RWPE2 (cell line): ENCODE measurements around the gene CDK5RAP2.

Experiments
- ATAC-seq: fragments of 200-7000 bp; cut with Tn5 transposase; 3 replicates; pipeline ENCODE4 v1.9.1; 2021; ENCODE audit warnings: low read depth
- DNase-seq: peaks from one replicate; pipeline ENCODE4 v3.0.0-alpha.2; 2020; ENCODE audit warnings: low spot score
- H3K27ac ChIP-seq: fragments of 450-650 bp; 2 replicates; pipeline ENCODE4 v1.5.1; 2017; ENCODE audit warnings: mild to moderate bottlenecking; ENCODE audit not compliant: poor library complexity, severe bottlenecking
- H3K27me3 ChIP-seq: fragments of 250-450 bp; sonication (Bioruptor Pico); 2 replicates; pipeline ENCODE4 v1.5.1; 2021; ENCODE audit warnings: mild to moderate bottlenecking, moderate library complexity; ENCODE audit not compliant: insufficient read depth, poor library complexity, severe bottlenecking
- H3K36me3 ChIP-seq: fragments of 250-450 bp; sonication (Bioruptor Pico); 2 replicates; pipeline ENCODE4 v1.5.1; 2020; ENCODE audit warnings: low read depth, mild to moderate bottlenecking, moderate library complexity
- H3K4me1 ChIP-seq: fragments of 250-450 bp; sonication (Bioruptor Pico); 2 replicates; pipeline ENCODE4 v1.5.1; 2021; ENCODE audit warnings: mild to moderate bottlenecking, moderate library complexity; ENCODE audit not compliant: insufficient read depth, poor library complexity, severe bottlenecking
- H3K4me3 ChIP-seq: fragments of 250-450 bp; sonication (Bioruptor Pico); 2 replicates; pipeline ENCODE4 v1.5.1; 2021; ENCODE audit warnings: mild to moderate bottlenecking, moderate library complexity; ENCODE audit not compliant: severe bottlenecking
- H3K9me3 ChIP-seq: fragments of 250-450 bp; sonication (Bioruptor Pico); 2 replicates; pipeline ENCODE4 v1.5.1; 2021; ENCODE audit warnings: mild to moderate bottlenecking, moderate library complexity; ENCODE audit not compliant: severe bottlenecking
- TF ChIP-seq, protein P1 (sequence below): fragments of 450-650 bp; IDR thresholded peaks from one replicate; pipeline ENCODE4 v1.5.1; 2017; ENCODE audit warnings: mild to moderate bottlenecking, moderate library complexity; ENCODE audit not compliant: poor library complexity, severe bottlenecking

Gene CDK5RAP2

DNA sequence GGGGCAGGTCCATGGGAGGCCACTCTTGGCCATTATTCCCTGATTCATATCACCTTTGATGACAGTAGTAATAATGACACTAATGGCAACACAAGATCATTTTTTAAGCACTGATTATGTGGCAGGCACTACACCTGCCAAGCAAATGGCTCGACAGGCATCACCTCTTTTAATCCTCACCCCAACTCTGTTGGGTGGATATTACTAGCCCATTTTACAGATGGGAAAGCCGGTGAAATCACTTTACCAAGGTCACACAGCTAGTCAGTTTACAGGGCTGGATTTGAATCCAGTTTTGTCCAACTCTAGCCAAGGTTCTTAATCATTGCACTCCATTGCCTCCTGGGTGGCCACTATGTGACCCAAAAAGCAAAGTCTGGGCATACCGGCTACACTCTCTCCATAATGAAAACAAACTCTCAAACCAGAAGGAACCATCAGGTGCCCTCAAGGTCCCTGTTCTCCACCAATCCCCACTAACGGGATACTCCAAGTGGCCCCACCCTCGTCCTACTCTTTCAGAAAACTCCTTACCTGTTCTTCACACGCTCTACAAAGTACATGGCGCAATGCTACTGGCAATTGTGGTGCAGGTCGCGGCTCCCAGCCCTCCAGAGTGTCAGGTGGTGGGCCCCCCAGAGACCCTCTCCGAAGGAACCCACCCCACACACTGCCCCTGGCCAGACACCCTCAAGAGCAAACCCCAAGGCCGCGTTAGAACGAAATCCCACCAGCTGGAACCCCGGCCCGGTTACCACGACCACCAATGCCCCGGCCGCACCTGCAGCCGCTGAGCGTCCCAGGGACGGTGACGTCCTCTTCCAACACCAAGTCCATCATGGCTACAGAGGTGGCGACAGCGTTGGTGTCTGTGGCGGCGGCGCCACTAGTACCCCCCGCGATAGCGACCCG, 572 bp downstream of the CDK5RAP2 start:
- Histone ChIP-seq H3K36me3 (peaks cover 13% of the 10 kb centered on the region), H3K4me1 (peaks cover 3% of the 10 kb centered on the region), H3K4me3 (peak overlapping the region; percentile 69), H3K27me3 (no peaks in the 10 kb centered on the region), H3K9me3 (no peaks in the 10 kb centered on the region), H3K27ac (peak overlapping the region; percentile 35)
- TF ChIP-seq, protein P1, sequence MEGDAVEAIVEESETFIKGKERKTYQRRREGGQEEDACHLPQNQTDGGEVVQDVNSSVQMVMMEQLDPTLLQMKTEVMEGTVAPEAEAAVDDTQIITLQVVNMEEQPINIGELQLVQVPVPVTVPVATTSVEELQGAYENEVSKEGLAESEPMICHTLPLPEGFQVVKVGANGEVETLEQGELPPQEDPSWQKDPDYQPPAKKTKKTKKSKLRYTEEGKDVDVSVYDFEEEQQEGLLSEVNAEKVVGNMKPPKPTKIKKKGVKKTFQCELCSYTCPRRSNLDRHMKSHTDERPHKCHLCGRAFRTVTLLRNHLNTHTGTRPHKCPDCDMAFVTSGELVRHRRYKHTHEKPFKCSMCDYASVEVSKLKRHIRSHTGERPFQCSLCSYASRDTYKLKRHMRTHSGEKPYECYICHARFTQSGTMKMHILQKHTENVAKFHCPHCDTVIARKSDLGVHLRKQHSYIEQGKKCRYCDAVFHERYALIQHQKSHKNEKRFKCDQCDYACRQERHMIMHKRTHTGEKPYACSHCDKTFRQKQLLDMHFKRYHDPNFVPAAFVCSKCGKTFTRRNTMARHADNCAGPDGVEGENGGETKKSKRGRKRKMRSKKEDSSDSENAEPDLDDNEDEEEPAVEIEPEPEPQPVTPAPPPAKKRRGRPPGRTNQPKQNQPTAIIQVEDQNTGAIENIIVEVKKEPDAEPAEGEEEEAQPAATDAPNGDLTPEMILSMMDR: no peak
- peak; percentile 60 for DNase-seq
- ATAC-seq: peak; percentile 46

DNA sequence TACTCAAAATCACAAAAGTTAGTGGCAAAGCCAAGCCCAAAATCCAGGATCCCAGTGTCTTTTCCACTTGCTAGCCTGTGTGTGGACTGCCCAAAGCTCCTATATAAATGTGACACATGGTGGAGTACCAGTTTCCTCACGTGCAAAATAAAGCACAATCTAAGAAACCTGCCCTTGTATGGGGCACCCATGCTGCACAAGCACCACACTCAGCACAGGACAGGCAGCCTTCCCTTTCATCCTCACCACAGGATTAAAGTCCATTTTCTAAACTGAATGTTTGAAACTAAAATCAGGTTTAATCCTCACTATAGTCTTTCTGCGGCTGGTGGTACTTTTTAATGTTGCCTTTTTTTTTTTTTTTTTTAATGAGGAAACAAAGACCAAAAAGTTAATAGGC, 5.5 kb downstream of the CDK5RAP2 start:
- no peak overlapping the region for H3K4me3 ChIP-seq
- peaks cover 44% of the 10 kb centered on the region for H3K36me3 ChIP-seq
- DNase-seq: no peak
- H3K4me1 ChIP-seq: no peaks in the 10 kb centered on the region
- TF ChIP-seq, protein P1: no peak
- no peak for ATAC-seq
- H3K27me3 ChIP-seq: no peaks in the 10 kb centered on the region
- no peaks in the 10 kb centered on the region for H3K9me3 ChIP-seq
- no peak overlapping the region for H3K27ac ChIP-seq

DNA sequence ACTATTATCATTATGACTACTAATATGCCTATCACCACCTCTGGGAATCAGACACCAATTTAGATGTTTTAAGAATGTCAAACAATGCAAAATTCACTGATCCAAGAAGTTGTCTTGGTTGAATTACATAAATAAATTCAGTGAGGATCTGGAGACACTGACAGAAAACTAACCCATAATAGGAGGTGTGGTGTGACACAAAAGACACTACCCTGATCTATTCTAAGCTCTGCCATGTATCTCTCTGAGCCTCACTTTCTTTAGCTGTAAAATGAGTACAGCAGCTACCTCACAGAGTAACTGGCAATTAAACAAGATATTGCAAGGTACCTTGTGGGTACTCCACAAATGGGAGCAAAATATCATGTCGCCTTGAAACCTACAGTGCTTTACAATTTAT, 7.5 kb downstream of the CDK5RAP2 start:
- Histone ChIP-seq H3K4me3 (no peak overlapping the region), H3K27me3 (no peaks in the 10 kb centered on the region), H3K36me3 (peaks cover 61% of the 10 kb centered on the region), H3K4me1 (no peaks in the 10 kb centered on the region), H3K27ac (no peak overlapping the region), H3K9me3 (no peaks in the 10 kb centered on the region)
- TF ChIP-seq, protein P1: no peak
- DNase-seq (no peak), ATAC-seq (no peak)

DNA sequence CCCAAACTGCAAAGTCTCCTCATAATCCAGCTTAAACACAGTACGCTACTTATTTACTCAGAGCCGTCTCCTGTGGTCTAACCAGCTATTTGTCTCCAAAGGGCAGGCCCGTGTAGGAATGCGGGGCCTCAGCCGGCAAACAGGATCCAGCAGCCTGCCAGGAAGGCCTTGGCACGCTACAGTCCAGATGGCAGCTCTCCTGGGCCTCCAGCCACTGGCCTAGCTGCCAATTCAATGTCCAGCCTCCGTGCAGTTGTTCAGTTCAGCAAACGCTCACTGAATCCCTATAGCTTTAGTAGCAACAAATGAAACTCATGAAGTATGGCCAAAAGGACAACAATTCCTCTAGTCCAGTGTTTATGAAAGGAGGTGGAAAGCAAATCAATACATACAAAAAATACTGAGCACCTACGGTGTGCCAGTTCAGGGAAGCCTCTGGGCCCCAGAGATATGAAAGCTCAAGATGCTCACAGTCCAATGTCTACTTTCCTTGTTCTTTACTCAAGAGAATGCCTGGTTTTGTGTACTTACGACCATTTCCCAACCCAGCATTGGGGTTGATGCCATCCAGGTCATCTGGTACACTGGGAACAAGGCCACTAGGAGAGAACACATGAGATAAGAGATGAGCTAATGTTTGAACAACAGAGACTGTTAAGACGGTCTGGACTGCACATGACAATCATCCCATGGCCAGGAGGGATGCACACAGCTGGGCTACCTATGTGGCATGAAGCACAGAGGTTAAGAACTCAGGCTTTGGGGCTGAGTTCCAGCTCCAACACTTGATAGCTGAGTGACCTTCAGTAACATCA, 8.3 kb downstream of the CDK5RAP2 start:
- Histone ChIP-seq H3K27me3 (no peaks in the 10 kb centered on the region), H3K9me3 (no peaks in the 10 kb centered on the region), H3K4me1 (no peaks in the 10 kb centered on the region), H3K36me3 (peaks cover 68% of the 10 kb centered on the region), H3K4me3 (no peak overlapping the region), H3K27ac (no peak overlapping the region)
- TF ChIP-seq, protein P1: no peak
- ATAC-seq (no peak), DNase-seq (no peak)
